ENCODE results near the gene PTH2R.

DNA sequence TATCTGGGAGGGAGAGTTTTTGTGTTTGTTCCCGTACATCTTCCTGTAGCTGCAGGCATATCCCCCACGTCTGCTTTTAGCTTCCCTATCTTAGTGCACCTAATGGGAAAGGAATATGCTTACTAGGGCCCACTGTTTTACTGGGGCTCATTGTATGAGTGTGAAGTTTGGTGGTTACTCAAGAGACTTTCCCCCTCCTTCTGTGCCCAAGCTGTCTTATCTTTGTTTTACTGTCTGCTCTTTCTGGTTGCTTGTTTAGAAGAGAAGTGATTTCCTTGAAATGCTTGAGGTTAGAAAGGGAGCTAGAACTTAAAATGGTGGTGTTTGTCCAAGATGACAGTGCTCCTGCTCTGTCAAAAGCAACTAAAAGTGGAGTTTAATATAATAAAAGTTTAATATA is 7.3 kb downstream of the PTH2R start:
- TF ChIP-seq, protein P1, sequence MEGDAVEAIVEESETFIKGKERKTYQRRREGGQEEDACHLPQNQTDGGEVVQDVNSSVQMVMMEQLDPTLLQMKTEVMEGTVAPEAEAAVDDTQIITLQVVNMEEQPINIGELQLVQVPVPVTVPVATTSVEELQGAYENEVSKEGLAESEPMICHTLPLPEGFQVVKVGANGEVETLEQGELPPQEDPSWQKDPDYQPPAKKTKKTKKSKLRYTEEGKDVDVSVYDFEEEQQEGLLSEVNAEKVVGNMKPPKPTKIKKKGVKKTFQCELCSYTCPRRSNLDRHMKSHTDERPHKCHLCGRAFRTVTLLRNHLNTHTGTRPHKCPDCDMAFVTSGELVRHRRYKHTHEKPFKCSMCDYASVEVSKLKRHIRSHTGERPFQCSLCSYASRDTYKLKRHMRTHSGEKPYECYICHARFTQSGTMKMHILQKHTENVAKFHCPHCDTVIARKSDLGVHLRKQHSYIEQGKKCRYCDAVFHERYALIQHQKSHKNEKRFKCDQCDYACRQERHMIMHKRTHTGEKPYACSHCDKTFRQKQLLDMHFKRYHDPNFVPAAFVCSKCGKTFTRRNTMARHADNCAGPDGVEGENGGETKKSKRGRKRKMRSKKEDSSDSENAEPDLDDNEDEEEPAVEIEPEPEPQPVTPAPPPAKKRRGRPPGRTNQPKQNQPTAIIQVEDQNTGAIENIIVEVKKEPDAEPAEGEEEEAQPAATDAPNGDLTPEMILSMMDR (IDR thresholded peaks at IDR 0.05 in 2 of 3, conservative IDR thresholded peaks at IDR 0.05 in 1 of 3; ENCODE audit: insufficient read depth in 2 of 3, low read depth in 1 of 3, low read length in 3 of 3), result no peak
- TF ChIP-seq HNRNPL (IDR thresholded peaks at IDR 0.05; ENCODE audit: low read depth, low read length), result no peak
- no peak for TF ChIP-seq ATF7 (IDR thresholded peaks at IDR 0.05)
- TF ChIP-seq FOXP1 (CRISPR knock-in tag; IDR thresholded peaks at IDR 0.05), result no peak
